Stimulated activated CD4-positive, alpha-beta T cell treated with anti-CD3 and anti-CD28 coated beads, Interleukin-1b, Interleukin-23, amount 100 ng/mL, for 1 hour (primary cell): ENCODE data around the gene CLDN34.

ENCODE experiments used
- DNase-seq, 2 donors: peaks; one replicate each; pipeline ENCODE4 v3.0.0-alpha.2; 2020; ENCODE audit warnings: low read depth in 2 of 2

The CLDN34 gene

DNA sequence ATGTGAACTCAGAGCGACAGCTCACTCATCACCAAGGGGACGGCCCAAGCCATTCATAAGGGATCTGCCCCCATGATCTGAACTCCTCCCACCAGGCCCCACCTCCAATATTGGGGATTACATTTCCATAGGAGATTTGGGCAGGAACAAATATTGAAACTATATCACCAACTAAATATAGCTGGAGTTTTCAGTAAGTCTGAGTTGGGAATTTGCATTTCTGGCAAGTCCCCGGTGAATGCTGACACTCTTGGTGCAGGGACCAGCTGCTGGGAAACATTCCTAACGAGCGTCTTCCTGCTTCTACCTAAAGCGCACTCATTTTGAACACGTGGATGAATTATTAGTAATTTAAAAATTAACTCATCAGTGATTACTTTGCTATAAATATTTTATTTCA, 13.2 kb downstream of the CLDN34 start:
- no peak for DNase-seq

DNA sequence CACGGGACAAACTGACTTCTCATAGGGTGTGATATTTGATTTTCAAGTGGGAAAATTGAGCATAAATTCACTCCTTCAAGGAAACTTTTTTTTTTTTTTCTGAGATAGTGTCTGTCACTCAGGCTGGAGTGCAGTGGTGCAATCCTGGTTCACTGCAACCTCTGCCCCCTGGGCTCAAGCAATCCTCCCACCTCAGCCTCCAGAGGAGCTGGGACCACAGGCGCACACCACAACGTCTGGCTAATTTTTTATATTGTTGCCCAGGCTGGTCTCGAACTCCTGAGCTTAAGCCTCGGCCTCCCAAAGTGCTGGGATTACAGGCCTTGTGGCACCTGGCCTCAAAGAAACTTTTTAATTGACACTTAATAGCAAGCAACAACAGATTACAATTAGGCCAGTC, 13.8 kb downstream of the CLDN34 start:
- no peak for DNase-seq

DNA sequence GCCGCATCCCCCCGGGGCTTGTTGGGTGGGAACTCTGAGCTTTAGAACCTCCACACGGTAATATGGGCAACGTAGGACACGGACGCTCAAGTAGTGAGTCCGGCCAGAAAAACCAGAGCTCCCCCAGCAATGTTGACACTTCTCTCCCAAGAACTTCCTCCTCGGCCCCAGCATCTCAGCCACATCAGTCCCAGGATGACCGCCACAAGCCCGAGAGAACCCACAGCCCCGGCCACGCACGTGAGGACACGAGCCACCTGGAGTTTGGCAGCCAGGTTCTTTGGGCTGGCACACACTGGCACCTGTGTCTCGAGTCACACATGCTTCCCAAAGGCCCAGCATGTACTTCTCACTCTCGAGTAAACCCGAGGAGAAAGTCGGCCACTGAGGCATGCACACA, 16.3 kb downstream of the CLDN34 start:
- DNase-seq = no peak

DNA sequence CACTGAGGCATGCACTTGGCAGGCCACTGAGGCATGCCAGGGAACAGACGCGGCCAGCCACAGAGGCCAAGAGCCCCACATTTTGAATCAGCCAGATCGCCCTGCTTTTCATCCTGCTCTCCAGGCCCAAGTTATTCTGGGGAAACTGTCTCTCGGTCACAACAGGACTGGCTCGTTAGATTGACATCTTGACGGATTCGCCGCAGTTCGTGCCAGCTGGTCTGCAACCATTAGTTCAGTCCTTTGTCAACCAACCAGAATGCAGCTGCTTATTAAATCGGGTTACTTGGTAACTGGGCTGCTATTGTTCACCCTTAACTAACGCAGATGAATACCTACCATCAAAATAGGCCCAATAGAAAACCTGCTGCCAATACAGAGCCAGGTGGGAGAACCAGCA, 16.7 kb downstream of the CLDN34 start:
- DNase-seq = no peak

DNA sequence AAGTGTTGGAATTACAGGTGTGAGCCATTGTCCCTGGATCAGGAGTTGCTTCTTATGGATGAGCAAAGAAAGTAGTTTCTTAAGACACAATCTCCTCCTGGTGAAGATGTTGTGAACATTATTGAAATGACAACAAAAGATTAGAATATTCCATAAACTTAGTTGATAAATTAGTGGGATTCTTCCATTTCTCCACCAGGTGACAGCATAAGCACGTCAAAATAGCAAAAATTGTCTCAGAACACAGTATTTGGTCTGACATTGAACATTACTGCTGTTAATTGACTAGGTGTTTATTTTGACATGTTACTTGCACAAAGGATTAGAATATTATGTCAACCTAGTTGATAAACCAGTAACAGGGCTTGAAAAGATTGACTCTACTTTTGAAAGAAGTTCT, 21.6 kb downstream of the CLDN34 start:
- no peak for DNase-seq

DNA sequence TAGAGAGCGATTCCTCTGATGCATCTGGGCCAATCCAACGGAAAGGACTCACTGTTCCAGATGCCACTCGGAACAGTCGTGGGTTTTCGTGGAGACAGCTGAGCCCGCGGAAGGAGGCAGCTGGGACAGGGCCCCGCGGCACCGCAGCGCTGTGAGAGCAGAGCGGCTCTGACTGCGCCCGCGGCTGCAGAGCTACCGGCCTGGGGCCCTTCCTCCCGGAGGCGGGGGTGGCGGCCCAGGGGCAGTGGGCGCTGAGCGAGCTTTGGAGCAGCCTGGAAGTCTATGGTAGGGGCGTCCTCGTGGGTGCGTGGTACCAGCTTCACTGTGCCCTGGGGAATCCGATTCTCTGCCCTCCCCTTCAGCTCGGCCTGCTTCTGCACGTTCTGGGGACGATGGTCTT, 24.9 kb downstream of the CLDN34 start:
- no peak for DNase-seq

DNA sequence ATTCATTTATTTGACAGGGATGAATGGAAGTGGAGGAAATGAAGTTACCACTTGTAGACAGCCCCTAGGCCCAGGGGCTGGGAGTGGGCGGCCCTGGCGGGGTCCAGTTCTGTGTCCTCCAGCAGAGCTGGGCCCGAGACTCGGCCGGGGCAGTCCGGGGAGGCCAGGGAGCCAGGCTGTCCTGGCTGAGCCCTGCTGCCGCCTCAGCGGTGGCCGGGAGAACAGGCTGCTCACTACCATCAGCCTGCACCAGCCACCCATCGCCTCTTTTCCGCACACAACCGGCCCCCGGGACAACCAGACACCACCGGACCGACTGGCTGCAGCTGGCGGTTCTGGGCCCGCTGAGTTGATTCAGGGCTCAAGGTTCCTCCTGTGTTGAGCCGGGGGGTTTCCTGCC, 25.6 kb downstream of the CLDN34 start:
- DNase-seq = no peak

DNA sequence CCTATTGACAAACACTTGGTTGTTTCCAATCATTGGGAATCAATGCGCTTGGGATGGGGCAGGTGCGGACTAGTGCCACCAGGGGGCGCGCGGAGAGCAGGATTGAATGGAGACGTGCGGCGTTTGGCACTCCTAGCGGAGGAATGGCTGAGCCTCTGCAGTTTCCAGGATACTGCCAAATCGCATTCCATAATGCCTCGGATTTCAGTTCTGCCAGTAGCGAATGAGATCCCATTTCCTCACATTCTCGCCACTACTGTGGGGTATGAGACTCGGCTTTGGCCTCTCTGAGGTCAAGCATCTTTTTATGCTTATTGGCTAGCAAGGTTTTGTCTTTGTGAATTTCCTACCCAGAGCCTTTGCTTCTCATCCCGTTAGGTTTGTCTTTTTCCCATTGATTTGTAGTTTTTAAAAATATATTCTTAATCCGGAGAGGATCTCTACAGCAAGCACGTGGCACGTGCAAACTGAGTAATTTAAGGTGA, 28.7 kb downstream of the CLDN34 start:
- DNase-seq = peak; percentile 48 to 56

DNA sequence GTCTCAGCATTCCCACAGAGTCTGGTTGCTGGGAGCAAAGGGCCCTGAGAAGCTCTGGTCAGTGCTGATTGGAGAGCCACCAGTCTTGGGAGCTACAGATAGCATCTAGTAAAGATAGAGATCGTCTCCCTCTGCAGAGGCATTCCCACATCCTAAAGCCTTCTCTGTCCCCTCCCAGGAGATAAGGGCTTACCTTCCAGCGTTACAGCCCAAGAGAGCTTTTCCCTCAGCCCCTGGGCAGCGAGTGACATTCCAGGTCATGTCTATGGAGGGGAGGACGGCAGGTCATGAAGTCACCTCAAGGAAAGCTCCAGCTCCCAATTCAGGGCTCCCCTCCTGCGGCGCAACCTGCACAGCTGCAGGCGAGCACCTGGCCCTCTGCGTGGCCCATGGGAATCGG, 29.9 kb downstream of the CLDN34 start:
- no peak for DNase-seq

DNA sequence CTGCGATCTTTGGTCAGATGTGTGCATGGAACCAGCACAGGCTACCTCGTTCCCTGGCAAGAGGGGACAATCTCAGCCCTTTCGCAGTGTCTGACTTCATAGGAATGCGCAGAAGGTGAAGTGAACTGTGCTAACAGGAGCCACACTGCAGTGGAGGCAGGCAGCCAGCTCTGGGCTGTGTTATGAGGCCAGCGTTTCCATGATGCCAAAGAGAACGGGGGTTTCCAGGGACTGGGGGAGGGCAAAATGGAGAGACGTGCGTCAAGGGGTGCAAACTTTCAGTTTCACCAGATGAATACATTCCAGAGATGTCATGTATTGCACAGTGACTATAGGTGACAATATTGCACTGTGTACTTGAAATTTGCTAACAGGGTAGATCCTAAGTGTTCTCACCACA, 30.4 kb downstream of the CLDN34 start:
- peak in 1 of 2 donors; percentile 17 for DNase-seq

DNA sequence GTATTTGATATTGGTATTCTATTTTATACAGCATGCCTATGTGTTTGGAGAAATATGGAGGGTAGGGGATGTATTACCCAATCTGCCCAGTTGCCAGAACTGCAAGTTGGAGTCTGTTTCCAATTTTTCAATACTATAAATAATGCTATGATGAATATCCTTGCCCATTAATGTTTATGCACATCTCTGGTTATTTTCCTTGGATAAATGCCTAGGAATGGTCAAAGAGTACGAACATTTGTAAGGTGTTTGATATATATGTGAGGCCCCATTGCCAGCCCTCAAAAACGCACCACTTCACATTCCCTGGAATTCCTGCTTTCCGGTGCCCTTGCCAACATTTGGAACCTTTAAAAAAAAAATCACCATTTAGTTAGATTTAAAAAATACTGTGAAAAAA, 34.3 kb downstream of the CLDN34 start:
- DNase-seq = no peak

DNA sequence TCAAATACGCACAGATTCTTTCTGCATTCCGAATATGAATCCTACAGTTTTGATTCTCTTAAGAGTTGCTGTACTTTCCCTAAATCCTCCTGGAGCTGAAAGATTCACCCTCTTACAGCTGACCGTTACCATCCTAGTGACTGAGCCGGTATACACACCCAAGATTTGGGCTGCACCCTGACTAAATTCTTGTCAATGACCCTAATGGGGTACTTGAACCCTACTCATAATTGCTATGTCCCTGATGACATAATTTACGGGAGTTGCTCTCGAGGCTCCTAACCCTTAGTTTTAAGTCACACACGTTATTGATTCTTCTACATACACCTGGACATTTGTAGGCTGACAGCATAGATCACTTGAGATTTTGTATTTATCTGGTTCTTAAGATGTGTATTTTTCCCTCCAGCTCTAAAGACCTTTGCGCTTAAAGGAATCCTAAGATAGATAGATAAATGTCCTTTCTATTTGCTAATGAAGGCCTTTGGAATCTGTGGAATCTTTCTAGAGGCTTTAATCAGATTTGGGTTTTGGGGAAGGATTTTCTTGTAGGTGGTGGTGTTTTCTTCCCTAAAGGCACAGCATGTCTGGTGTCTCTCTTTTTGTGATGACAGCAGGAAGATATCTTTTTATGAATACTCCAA, 37.8 kb downstream of the CLDN34 start:
- no peak for DNase-seq

DNA sequence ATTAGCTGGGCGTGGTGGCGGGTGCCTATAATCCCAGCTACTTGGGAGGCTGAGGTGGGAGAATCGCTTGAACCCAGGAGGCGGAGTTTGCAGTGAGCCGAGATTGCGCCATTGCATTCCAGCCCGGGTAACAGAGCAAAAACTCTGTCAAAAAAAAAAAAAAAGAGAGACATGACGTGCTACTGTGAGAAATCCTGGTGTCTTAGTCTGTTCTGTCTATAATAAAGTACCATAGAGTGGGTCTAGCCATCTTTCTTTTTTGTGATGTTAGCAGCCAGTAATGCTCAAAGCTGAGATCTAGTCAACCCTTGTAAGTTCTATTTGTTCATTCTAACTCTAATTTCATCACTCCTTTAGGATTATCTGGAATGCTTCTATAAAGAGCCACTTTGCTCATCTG, 38.9 kb downstream of the CLDN34 start:
- no peak for DNase-seq

DNA sequence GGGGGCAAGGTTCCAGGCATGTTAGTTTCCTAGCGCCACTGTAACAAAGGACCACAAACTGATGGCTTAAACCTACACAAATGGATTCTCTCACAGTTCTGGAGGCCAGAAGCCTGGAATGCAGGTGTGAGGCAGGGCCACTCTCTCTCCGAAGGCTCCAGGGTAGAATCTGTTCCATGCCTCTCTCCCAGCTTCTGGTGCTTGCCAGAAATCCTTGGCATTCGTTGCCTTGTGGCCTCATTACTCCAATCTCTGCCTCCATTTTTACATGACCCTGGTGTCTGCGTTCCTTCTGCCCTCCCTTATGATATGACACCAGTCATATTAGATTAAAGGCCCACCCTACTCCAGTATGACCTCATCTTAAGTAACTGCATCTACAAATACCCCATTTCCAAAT, 39.6 kb downstream of the CLDN34 start:
- DNase-seq = no peak

DNA sequence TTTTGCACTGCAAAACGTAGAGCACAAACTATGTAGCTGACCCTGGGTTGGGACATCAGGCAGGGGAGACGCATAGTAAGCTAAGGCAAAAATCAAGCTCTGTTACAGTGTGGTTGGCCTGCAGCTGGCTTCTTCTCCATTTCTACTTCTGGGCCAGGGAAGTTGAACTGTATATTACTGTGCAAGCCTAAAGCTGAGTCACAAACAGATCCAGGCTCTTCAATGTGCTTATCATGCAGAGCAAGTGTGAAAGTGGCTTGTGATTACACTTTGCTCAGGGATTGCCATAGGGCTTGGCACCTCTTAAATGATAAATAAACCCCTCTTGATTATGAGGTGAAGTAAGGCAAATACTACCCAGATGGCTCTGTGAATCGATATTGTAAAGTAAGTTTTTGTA, 40.5 kb downstream of the CLDN34 start:
- no peak for DNase-seq

DNA sequence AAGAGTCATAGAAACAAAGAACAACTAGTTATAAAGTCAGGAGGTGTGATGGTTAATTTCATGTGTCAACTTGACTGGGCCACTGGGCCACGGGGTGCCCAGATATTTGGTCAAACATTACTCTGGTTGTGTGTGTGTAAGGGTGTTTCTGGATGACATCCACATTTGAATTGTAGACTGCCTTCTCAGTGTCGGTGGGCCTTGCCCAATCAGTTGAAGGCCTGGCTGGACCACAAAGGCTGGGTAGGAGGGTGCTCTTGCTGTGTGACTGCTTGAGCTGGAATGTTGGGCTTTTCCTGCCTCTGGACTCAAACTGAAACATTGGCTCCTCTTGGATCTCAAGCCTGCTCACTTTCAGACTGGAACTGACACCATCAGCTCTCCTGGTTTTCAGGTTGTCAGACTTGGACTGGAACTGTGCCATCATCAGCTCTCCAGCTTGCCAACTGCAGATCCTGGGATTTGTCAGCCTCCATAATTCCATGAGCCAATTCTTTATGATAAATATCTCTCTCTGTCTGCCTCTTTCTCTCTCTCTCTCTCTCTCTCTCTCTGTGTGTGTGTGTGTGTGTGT, 41.4 kb downstream of the CLDN34 start:
- no peak for DNase-seq

DNA sequence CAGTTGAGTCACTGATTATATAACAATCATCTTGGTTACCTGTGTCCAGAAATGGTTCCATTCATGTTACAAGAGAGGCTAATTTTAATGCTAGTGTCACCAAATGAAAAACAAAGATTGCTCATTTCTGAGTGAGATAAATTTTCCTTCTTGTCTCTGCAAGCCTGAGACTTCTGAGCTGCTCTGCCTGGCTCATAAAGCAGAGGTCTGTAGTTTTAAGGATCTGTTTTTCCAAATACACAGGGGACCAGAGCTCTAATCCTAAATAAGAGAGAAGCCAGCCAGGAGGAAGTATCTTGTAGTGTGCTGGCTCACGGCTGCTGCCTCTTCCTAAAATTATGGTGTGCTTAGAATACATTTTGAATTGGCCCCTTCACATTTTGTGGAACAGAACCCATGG, 42.6 kb downstream of the CLDN34 start:
- DNase-seq = no peak

DNA sequence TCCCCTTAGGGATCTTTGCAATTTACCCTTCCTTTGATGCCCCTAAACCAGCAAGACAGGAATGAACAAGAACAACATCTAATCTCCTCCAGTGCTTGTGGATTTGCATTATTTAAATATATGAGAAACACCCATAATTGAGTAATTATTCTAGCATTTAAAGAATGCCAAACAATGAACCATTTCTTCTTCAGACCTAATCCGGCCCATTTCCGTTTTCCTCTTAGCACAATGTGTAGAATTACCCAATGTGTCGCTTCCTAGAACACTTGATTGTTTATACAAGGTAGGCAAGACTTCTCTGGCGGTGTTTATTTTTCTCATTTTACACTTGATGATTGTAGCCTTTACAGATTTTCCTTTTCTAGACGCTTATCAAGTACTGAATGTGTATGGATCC, 43.5 kb downstream of the CLDN34 start:
- no peak for DNase-seq

DNA sequence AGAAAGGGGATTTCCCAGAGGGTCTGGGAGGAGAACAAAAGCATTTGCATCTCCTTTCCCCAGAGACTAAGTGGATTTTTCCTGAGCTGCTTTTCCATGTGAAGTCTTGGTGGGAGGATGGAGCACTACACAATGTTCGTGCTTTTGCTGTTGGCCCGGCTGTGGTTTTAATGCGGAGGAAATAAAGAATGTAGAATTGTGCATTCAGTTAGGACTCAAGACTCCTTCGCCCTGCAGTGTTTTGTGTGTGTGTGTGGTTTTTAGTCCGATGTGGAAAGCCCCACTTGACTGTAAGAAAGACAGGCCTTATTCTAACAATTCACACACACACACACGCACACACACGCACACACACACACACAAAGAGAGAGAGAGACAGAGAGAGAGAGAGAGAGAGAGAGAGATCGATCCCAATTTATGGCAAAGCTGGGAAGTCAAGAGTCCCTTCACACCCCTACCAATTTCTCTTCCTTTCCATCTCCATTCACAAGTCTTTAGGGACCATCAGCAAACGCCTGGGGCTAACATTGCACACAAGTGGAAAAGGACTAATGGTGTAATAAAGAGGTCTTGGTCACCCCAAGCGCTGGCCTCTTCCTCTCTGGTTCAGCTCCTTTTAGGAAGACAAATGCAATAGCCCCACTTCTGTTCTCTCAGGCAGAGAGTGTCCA, 44.2 kb downstream of the CLDN34 start:
- DNase-seq = no peak

DNA sequence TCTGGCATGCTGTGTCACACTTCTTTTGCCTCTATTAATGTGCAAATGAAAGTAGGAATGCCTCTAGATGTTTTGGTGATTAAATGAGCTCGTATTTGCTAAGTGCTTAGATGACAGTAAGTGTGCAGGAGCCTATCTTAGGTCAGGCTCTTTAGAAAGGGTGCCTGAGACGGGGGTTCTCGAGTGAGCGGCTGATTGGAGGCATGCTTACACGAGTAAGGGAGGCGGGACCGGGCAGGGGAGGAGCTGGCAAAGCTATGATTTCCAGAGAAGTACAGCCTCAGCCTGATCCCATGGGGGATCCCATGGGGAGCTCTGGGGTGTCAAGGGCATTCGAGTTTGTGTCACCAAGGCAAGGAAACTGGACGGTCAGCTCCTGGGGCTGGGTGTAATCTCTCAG, 44.8 kb downstream of the CLDN34 start:
- DNase-seq = no peak

DNA sequence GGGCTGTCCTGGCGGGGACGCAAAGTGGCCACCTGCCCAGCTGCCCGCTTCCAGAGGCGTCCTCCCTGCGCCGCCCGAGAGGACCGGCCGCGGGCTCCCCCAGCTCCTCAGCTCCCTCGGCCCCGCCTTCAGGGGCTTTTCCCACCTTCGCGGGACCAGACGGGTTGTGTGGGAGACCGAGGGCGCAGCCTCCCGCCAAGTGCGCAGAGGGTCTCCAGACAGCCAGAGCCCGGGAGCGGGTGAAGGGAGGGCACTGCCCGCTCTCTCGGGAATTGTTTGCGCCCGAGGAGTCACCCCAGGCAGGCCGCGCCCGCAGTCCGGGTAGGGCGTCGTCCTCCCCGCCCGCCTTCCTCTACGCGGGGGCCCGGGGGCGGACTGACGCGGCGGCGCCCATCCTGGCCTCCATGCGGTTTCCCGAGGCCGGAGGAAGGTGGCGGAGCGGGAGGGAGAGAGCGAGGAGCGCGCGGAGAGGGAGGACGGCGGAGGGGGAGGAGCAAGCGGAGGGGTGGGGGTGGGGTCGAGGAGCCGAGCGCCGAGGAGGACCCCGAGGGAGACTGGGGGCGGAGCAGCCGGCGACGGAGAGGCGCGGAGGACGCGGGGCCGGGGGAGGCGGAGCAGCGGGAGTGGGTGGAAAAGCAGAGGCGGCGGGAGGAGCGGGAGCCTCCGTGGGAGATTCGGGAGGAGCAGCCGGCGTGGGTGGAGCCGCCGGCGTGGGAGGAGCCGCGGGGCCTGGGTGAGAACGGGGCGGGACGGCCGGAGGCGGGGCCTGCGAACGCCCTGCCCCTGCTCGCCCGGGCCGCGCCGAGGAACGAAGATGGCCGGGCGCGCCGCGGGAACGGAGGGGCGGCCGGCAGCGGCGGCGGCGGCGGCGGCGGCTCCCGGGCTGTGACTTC, 47.5 kb downstream of the CLDN34 start:
- peak; percentile 38 to 45 for DNase-seq

DNA sequence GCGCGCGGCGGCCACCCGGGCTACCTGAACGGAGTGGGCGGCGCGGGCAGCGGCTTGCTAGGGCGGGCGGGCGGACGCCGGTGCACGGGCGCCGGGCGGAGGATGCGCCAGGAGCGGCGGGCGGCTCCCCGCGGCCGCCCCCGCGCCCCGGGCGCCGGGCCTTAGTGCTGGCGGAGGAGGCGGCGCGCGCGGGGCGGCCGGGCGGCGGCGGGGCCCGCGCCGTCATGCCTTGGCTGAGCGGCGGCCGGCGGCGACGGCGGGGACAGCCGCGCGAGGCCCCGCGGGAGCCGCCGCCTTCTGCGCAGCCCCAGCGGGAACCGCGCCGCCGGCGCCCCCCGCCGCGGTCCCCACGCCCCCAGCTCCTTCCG, 48.2 kb downstream of the CLDN34 start:
- no peak for DNase-seq
